Activated naive CD4-positive, alpha-beta T cell treated with Interleukin-2 at 50 U/mL for 16 hours (primary cell): Measurements from ENCODE around the gene DDX10.

Source experiments
- DNase-seq: peaks from one replicate; pipeline ENCODE4 v3.0.0-alpha.2; 2020

Gene DDX10

GRCh38 chr11:108914981-108915380, 250.1 kb downstream of the DDX10 start:
- DNase-seq, result no peak

GRCh38 chr11:108915666-108916065, 250.8 kb downstream of the DDX10 start:
- DNase-seq, result no peak

GRCh38 chr11:108916290-108916689, 251.4 kb downstream of the DDX10 start:
- DNase-seq, result no peak

DNA sequence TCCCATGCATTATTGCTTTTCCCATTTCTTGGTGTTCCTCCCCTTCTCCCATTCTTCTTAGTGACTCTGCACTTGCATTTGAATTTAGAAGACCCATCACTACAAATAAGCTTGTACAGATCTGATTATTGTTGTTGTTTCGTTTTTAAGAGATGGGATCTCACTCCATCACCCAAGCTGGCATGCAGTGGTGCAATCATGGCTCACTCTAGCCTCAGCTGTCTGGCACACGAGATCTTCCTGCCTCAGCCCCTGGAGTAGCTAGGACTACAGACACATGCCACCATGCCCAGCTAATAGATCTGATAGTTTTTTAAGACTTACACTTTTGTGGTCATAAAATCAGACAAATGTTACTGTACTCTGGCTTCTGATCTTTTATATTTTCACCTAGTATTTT, 252.1 kb downstream of the DDX10 start:
- DNase-seq, result no peak

DNA sequence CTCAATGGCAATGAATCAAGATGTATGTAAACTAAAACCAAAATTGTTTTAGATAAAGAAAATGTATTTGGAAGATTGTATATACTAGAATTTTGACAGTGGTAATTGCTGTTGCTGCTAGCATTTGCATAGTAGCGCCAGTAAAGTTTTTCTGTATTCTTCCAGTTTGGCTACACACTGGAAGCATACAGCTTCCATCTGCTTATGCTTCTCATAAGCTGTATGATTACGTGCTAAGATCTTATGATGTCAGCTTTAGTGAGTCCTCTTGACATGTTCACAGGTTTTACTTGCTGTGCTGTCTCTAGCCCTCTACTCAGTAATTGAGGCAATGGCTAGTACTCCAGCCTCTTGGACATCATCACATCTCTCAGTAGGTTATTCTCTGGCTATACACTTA, 256.3 kb downstream of the DDX10 start:
- DNase-seq, result no peak

- no peak for DNase-seq
Observed at GRCh38 chr11:108922241-108922640, 257.4 kb downstream of the DDX10 start.

- no peak for DNase-seq
Observed at GRCh38 chr11:108923413-108923812, 258.5 kb downstream of the DDX10 start.

DNA sequence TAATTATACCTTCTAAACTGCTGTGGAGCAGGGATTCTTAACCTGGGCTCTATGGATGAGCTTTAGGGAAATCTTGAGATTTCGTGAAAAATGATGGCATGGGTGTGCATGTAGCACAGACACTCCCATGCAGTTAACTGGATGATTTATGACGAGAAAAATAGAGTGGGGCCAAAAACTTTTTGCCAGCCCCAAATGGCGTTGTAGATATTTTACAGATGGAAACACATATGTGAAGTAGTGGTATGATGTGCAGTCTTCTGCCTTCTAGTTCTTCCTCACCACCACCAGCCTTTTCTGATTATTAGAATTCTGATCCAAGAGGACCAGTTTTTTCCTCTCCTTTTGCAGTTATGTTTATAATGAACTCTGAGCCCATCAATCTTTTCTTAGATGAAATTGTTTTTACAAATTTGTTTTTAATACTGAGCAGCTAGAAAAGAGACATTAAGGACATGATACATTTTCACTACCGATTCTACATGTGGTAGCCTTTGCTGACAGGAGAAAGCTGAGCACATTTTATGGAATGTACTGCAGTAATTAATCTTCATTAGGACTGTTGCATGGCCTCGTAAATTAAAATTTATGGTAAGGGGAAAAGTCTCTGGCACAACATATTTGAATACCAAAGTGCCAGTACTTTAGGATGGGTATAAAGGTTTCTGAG, 261.4 kb downstream of the DDX10 start:
- no peak for DNase-seq

GRCh38 chr11:108926841-108927577, 262.1 kb downstream of the DDX10 start:
- DNase-seq, result no peak

- DNase-seq, result no peak
Observed at GRCh38 chr11:108927791-108928545, 263.1 kb downstream of the DDX10 start.

DNA sequence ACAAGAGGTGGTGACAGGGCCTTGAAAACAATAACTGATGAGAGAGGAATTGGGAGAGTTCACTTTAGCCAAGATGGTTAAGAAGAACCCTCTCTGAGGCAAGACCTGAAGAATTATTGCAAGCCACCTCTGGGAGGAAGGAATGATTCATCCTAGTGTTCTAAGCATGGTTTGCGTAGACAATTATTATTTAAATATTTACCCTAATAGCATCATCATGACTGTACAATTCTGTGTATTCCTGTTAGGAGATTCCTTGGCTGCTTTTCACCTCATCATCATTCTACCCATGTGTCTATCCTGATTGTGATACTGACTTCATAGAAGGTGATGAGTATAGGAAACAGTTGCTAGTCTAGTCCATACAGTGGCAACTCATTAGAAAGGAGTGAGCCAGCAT, 264.4 kb downstream of the DDX10 start:
- no peak for DNase-seq

- DNase-seq, result no peak
Observed at GRCh38 chr11:108931168-108931567, 266.3 kb downstream of the DDX10 start.

DNA sequence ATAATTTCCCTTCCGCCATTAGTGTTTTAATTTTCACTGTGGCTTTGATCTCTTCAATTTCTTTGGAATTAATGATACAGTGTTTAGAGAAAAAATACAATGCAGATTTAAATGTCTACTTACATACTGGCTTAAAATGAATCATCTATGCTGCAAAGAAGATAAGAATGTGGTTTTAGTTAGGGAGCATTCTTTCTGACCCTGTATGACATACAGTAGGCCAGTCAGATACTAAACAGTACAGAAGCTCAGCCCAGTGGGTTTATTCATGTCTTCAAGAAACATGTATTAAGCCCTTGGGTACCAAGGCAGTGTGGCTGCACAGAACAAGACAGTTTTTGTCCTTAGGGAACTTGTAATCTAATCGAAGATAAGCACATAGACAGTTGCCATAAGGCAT, 268.8 kb downstream of the DDX10 start:
- DNase-seq, result no peak

DNA sequence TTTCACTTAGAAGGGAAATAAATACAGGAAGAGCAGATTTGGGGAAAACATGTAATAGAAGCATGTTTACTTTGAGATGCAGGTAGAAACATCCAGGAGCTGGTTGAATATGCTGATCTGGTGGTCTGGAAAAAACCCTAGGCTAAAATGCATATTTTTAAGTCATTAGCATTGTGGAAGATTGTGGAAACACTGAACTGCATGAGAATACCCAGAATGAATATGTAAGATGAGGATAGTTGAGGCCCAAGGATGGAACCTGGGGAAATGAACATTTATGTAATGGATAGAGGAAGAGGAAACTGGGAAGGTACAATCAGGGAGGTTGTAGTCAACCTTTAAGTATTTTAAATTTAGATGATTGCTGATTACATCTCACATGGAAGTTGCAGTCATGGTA, 269.4 kb downstream of the DDX10 start:
- no peak for DNase-seq

GRCh38 chr11:108934696-108935095, 269.8 kb downstream of the DDX10 start:
- no peak for DNase-seq

DNA sequence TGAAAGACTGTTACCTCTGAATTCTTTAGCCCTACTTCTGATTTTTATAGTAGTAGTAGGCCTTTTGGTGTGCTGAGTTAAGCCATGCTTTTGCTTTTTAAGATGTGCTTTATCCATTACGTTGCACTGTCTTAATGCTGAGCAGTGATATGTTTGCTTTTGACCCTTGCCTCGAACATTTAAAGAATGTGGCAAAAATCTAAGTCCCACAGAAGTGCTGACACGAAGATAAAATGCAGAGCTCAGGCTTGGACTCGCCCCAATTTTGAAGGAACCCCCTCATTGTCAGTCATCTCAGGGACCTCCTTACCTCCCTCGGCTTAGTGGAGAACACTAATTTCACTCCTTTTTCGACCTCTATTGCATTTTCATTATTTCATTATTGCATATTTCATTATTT, 272.9 kb downstream of the DDX10 start:
- DNase-seq, result no peak

DNA sequence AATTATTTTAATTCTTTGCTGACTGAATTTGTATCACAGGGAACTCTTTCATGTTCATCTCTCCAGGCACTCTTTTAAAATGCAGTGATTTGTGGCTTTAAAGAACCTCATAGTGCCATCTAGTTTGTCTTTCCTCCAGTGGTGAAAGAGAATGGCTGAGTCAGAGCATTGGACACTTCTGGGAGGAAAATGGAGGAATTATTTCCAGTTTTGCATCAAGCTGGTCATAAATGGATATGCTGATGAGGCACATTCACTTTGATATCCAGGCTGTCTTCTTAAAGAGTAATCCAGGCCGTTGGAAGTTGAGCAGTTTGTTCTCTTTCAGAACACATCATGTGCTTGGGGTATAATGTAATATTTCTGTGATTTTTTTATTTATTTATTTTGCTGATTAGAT, 273.7 kb downstream of the DDX10 start:
- no peak for DNase-seq

DNA sequence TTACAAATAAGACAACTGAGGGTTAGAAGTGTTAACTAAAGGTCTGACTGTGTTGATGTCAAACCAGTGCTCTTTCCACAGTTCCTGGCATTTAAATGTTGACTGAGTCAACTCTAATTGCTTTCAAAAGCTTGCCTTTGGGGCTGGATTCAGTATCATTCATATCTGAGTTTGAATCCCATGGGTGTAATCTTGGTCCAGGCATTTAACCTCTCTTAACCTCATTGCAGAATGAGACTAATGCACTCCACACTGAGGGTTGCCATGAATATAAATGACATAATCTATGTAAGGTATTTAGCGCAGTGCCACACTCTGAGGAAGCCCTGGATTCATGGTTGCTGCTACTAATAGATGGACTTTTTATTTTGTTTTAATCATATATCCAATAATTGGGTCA, 274.3 kb downstream of the DDX10 start:
- no peak for DNase-seq

GRCh38 chr11:108943853-108944252, 279.0 kb downstream of the DDX10 start:
- no peak for DNase-seq

DNA sequence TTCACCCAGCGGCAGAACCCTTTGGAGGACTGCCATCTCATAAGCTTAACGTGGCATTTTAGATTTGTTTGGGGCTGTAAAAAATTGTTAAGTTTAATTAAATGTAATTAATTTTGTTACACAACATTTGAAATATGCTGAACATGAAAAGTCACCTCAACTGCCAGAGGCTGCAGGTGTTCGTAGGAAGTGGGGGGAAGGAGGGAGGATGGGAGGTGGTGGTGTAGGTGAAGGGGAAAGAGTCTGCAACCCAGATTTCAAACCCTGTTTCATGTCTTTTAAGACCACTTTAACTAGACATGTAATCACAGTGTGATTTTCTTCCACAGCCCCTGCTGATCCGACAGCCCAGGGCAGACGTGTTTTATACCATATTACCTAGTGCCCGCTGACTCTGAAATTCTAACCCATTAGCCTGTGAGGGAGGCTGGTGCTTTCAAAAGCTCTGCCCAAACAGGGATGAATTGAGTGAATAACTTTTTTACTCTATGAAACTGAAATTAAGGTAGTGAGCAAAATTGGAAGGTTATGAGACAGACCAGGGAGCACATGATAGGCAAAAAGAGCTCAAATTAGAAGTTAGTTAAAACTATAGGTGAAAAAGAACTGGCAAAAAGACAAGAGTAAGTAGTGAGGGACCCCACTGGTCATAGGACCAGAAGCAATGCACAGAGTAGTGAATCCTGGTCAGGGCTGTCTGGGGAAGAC, 279.8 kb downstream of the DDX10 start:
- DNase-seq, result no peak

DNA sequence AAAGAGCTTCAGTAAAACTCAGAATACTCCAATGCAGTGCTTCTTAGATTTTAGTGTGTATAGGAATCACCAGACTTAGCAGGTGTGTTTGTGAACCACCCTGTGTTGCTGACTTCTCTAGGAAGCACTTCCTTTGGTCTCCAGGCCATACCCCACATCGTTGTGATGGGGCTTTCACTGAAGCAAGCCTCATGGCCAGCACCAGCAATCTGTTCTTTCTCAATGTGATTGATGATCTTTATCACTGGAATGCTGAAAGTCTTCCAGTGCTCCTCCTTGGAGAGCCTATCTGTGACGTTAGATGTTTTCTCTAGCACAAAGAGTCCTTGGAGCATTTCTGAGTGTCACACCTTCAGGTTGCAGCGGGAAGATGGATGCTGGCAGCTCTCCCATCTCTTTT, 280.5 kb downstream of the DDX10 start:
- no peak for DNase-seq

DNA sequence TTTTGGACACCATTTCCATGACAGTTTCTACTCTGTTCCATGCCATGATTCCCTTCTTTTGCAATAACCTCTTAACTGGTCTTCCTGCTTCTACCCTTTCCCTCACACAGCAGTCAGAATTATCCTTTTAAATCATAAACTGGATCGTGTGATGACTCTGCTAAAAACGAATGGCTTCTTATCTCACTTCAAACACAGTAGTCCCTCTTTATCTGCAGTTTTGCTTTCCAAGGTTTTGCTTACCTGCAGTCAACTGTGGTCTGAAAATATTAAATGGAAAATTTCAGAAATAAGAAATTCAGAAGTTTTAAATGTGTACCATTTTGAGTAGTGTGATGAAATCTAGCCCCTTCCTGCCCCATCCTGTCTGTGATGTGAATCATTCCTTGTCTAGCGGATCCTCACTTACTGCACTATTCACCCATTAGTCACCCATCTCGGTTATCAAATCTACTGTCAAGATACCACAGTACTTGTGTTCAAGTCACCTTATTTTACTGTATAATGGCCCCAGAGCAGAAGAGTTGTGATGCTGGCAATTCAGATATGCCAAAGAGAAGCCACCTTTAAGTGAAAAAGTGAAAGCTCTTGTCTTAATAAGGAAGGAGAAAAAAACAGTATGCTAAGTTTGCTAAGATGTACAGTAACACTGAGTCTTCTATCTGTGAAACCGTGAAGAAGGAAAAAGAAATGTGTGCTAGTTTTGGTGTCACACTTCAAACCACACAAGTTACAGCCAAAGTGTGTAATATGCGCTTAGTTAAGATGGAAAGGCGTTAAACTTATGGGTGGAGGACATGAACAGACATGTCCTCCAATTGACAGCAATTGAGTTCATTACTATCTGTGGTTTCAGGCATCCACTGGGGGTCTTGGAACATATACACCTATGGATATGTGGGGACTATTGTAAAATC, 283.0 kb downstream of the DDX10 start:
- DNase-seq, result no peak
